Measurements from ENCODE around the gene NEU2.
"Not testable (repeated sequence)": the region's sequence is repeated elsewhere in the genome, so short reads cannot be mapped to it uniquely, and the experiment has no call there.

Gene NEU2

DNA sequence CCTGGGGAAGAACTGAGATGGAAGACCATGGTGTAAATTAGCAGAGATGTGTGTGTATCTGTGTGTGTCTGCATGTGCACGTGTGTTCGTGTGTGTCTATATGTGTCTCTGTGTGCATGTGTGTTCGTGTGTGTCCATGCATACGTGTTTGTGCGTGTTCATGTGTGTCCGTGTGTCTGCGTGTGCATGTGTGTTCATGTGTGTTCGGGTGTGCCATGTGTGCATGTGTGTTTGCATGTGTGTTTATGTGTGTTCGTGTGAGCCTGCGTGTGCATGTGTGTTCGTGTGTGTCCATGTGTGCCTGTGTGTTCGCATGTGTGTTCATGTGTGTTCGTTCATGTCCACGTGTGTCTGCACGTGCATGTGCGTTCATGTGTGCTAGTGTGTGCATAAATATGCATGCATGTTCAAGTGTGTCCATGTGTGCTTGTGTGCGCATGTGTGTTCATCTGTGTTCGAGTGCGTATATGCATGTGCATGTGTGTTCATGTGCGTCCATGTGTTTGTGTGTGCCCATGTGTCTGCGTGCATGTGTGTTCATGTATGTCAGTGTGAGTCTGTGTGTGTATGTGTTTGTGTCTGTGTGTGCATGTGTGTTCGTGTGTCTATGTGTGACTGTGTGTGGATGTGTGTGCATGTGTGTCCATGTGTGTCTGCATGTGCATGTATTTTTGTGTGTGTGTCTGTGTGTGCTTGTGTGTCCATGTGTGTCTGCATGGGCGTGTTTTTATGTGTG lies 3.1 kb downstream of the NEU2 start:
- no peak for DNase-seq

- DNase-seq: no peak
These were observed 3.8 kb downstream of the NEU2 start for GRCh38 chr2:233036162-233036838.

DNA sequence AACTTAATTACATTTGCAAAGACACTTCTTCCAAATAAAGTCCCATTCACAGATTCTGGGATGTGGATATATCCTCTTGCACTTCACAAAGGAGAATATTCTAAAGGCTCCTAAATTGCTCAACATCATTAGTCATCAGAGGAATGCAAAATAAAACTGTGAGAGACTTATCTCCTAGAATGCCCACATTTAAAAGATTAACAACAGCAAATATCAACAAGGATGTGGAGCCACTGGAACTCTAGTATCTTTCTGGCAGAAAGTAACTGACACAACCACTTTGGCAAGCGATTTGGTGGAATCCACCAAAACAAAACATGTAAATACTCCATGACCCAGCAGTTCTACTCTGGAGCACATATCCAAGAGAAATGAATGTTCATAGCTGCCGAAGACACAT lies 4.6 kb downstream of the NEU2 start:
- no peak for DNase-seq

GRCh38 chr2:233039212-233039845 lies 6.9 kb downstream of the NEU2 start:
- DNase-seq: no peak

DNA sequence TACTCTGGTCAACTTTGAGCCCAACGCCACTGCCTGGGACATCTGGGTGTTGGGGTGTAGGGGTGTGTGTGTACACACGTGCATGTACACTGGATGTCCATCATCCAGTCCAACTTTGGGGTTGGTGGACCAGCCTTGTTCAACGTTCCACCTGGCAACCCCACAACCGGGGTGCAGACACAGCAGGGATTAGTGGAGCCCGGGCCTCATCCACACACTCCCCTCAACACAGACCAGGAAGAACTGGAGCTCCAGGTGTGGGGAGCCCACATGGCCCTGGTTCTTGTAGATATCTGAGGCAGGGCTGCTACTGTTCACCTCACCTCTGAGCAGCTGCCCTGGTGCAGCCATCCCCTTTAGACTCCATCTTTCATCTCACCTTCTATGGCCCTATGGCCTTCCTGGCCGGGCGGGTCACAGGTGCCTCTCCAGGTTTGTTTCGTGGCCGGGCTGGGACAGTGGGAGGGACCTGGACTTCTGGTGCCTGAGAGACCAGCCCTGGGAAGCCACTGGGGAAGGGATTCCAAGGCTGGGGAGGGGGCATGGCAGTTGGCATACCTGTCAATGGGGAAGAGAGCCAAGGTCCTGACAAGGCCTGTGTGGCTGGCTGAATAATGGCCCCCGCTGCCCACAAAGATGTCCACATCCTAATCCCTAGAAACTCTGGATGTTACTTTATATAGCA lies 7.5 kb downstream of the NEU2 start:
- DNase-seq: no peak

DNA sequence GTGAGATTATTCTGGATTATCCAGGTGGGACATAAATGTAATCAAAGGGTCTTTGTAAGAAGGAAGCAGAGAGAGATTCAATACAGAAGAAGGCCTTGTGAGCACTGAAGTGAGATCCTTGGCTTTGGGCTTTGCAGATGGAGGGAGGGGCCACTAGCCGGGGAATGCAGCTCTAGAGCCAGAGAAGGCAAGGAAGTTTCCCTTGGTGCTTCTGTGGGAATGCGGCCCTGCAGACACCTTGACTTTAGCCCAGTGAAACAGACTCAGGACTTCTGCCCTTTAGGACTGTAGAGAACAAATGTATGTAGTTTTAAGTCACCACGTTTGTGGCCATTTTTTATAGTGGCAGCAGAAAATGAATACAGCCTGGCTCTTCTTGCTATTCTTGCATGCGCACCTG lies 8.1 kb downstream of the NEU2 start:
- no peak for DNase-seq

- no peak for DNase-seq
These were observed 9.4 kb downstream of the NEU2 start for GRCh38 chr2:233041722-233042323.

DNA sequence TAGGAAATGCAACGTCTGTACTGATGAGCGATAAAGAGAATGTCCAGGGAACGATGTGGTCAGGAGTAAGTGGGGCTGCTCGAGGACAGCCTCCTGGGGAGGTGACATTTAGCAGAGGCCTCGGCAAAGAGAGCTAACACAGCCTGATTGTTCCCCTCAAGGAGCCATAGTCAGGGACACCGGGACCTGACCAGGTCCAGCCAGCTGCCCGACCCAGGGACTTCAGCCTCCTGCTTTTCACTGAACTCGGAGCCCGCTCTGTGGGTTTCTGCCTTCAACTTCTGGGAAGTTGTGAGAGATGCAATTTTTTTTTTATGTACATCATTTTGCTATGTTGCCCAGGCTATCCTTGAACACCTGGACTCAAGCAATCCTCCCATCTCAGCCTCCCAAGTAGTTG lies 10.1 kb downstream of the NEU2 start:
- DNase-seq: no peak

- no peak for DNase-seq
These were observed 12.6 kb downstream of the NEU2 start for GRCh38 chr2:233044974-233045605.

GRCh38 chr2:233047206-233047605 lies 14.7 kb downstream of the NEU2 start:
- no peak for DNase-seq

- no peak for DNase-seq
These were observed 15.2 kb downstream of the NEU2 start for GRCh38 chr2:233047667-233048066.

DNA sequence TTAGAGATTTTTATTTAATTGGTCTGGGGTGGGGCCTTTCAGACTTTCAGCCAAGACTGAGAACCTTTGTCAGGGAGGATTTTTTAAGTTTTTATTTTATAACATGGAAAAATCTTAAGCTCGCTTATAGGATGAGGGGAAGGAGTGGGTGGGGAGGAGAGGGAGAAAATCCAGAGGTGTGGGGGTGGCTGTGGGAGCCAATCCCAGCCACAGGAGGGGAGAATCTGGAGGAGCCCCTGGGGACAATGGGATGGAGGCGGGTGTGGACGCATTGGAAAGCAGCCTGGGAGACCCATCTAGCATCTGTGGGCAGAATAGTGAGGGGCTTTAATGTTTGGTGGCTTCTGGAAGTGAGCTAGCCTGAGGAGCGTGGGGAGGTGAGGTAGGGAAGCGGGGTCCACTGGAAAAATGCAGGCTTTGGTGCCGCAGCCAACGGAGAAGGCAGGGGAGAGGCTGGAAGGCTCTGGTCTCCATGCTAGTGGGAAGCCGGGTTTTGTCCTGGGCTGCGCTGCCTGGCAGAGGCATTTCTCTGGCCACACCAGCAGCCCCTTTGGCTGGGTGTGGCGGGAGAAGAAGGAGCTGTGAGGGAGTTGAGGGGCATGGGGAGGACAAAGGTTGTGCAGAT lies 16.2 kb downstream of the NEU2 start:
- DNase-seq: no peak

DNA sequence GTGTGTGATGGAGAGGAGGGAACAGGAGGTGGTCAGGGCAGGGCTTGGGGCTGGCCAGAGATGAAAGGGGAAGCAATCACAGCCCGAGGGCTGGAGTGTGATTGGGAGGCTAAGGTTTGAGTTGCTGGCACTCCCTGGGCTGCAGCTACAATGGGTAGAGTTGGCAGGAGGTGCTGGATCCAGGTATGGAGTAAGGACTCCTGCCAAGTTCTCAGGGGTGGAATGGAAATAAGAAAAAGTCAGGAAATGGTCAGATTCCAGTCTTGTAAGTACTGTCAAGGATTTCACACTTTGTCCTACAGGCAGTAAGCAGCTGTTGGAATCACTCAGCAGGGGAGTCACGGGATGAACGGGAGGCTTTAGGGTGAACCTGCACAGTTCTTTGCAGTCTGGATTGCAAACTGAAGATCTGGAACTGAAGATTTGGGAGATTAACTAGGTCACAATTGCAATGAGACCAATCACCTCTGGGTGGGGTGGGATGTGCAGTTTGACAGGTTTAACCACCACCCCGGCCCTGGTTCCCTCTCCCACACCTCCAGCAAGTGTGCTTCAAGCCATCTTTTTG lies 16.8 kb downstream of the NEU2 start:
- no peak for DNase-seq

GRCh38 chr2:233051241-233052149 lies 19.0 kb downstream of the NEU2 start:
- DNase-seq: no peak

GRCh38 chr2:233052517-233052916 lies 20.0 kb downstream of the NEU2 start:
- not testable (repeated sequence) for DNase-seq

DNA sequence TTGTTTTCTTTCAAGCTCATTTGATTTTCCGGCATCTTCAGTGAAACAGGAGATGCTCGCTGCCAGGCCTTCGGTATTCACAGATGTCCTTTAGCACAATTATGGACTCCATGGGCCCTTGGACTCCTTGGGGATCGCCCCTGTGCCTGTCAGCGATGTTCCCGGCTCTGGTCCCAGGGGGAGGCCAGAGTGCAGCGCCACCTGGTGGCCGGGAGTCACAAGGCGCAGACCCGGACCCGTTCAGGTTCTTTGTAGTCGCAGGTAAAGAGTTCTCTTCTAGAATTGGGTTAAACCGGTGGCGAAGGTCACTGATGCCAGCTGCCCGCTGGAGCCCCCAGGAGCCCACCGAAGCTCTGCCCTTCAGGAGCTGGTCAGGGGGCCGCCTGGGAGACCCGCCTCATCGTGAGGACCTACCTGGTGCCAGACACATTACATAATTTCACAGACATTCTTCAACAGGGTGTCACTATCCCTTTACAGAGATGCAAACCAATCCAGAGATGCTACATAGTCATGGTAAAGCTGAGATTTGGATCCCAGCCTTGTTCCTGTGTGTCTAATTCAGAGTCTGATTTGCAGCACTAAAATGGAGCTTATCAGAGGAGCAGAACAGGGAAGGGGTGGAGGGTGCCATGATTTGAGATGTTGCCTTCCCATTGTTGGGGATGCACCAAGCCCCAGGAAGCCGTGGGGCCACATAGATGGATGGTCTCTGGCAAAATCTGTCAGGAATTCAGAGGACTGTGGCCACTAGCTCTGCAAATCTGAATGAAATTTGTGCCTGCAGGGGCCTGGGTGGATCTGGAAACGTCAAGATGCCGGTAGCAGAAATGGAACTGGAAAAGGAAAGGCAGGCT lies 21.7 kb downstream of the NEU2 start:
- no peak for DNase-seq

DNA sequence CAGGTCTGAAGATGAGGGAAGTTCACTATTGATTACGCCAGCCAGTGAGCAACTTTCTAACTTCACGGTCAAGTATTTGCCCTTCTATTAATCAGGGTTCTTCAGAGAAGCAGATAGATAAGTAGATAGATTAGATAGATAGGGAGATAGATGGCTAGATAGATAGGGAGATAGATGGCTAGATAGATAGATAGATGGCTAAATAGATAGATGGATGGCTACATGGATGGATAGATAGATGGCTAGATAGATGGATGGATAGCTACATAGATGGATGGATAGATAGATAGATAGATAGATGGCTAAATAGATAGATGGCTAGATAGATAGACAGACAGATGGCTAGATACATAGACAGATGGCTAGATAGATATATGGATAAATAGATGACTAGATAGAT lies 22.9 kb downstream of the NEU2 start:
- DNase-seq: no peak

DNA sequence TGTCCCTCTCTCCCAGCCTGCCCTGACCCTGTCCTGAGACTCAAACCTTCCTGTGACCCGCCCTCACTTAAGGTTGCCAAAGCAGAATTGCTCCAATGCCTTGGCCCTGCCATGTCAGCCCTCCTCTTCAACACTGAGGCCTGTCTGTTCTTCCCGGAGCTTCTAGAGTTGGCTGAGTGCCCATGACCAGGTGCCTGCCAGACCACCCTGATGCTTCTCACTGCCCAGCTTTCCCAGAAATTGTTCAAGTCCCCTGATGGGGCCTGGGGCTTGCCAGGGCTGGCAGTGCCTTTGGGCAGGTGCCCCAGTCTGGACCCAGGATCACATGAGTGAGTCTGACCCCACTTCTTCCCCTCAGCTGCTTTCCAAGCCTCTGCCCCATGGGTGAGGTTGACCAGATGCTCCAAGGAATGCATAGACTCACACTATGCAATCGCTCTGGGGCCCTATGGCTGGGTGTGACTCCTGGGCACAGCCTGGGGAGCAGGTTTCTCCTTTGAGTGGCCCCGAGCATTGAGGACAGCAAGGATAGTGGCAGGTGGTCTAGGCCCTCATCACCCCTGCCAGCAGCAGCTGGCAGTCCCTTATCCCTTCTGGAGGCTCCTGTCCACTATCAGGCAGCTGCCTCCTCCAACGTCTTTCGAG lies 24.6 kb downstream of the NEU2 start:
- DNase-seq: no peak

All from GOT3 (cell line).